Measurements from ENCODE around the gene ERC2. TPM values are rescaled to one million over a fixed set of nuclear protein-coding genes. Genes with fewer than 3 reads are reported as not detected.

ERC2 gene
- polyA plus RNA-seq, 1 experiment: 0.07 TPM

- CTCF ChIA-PET: no interaction called here
- Histone ChIP-seq H3K4me3 (ENCODE audit: low read depth, low read length) (no peak overlapping the region), H3K27me3 (ENCODE audit: control insufficient read depth, insufficient read depth, low read length) (no peaks in the 10 kb centered on the region; the same call in 1 of the 2 replicates), H3K36me3 (ENCODE audit: control insufficient read depth, insufficient read depth, low read length) (no peaks in the 10 kb centered on the region)
- POLR2A ChIA-PET: no interaction called here
- no peak for DNase-seq (ENCODE audit: low read depth)
- TF ChIP-seq, protein P1, sequence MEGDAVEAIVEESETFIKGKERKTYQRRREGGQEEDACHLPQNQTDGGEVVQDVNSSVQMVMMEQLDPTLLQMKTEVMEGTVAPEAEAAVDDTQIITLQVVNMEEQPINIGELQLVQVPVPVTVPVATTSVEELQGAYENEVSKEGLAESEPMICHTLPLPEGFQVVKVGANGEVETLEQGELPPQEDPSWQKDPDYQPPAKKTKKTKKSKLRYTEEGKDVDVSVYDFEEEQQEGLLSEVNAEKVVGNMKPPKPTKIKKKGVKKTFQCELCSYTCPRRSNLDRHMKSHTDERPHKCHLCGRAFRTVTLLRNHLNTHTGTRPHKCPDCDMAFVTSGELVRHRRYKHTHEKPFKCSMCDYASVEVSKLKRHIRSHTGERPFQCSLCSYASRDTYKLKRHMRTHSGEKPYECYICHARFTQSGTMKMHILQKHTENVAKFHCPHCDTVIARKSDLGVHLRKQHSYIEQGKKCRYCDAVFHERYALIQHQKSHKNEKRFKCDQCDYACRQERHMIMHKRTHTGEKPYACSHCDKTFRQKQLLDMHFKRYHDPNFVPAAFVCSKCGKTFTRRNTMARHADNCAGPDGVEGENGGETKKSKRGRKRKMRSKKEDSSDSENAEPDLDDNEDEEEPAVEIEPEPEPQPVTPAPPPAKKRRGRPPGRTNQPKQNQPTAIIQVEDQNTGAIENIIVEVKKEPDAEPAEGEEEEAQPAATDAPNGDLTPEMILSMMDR (IDR thresholded peaks at IDR 0.05; ENCODE audit: insufficient read depth, low read depth, low read length): no peak
Measured at GRCh38 chr3:55683666-55684270, 784.5 kb downstream of the ERC2 start.

DNA sequence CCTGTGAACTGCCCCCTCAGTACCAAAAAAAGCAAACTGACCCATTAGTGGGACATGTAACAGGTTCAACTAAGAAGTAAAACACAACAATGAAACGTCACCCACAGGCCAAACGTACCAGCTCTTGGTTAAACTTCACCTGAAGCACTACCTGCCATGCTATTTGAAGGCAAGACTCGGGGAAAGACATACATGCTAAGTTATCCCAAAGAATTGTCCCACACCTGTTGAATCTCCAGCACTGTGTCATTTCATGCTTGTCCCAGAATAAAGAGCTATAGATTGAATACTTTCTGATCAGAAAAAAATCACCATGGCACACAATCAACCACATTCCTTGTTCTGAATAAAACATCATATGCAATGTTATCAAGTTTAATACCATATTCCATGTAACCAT lies 785.8 kb downstream of the ERC2 start:
- ChIA-PET POLR2A (no interaction called here), CTCF (no interaction called here)
- TF ChIP-seq, protein P1 (IDR thresholded peaks at IDR 0.05; ENCODE audit: insufficient read depth, low read depth, low read length): no peak

DNA sequence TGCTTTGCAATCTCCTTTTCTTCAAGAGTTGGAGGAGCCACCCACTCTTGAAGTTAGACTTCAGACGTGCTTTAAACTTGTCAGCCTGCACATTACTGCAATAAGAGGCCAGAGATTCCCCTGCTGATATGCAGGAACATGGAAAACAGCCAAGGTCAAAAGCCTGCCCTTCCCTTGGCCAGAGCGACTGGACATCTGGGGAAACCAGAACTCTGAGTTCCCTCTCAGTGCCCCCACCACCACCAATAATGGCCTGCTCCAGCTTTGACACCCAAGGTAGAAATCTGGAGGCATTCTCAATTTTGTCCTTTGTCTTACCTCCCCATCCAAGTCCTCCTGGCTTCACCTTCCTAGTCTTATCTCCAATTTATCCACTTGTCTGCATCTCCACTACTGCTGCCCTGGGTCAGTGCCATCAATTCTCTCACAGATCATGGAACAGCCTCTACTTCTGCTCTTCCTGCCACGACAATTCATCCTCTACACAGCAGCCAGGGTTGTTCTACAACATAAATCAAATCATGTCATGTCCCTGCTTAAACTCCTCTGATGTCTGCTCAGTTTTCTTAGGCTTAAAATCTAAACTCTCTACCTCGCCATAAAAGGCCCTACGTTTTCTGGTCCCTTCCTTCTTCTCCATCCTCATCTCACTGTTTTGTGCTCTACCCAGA lies 789.6 kb downstream of the ERC2 start:
- POLR2A ChIA-PET: no interaction called here
- no peaks in the 10 kb centered on the region; the same call in 1 of the 2 replicates for H3K27me3 ChIP-seq (ENCODE audit: control insufficient read depth, insufficient read depth, low read length)
- TF ChIP-seq, protein P1 (IDR thresholded peaks at IDR 0.05; ENCODE audit: insufficient read depth, low read depth, low read length): no peak
- H3K4me3 ChIP-seq (ENCODE audit: low read depth, low read length): no peak overlapping the region
- CTCF ChIA-PET: no interaction called here
- no peak for DNase-seq (ENCODE audit: low read depth)
- no peaks in the 10 kb centered on the region for H3K36me3 ChIP-seq (ENCODE audit: control insufficient read depth, insufficient read depth, low read length)

More for the DNA sequence above, 785.8 kb downstream of the ERC2 start:
- no peak overlapping the region for H3K4me3 ChIP-seq (ENCODE audit: low read depth, low read length)
- H3K36me3 ChIP-seq (ENCODE audit: control insufficient read depth, insufficient read depth, low read length): no peaks in the 10 kb centered on the region
- H3K27me3 ChIP-seq (ENCODE audit: control insufficient read depth, insufficient read depth, low read length): no peaks in the 10 kb centered on the region; the same call in 1 of the 2 replicates
- no peak for DNase-seq (ENCODE audit: low read depth)

- H3K4me3 ChIP-seq (ENCODE audit: low read depth, low read length): no peak overlapping the region
- H3K36me3 ChIP-seq (ENCODE audit: control insufficient read depth, insufficient read depth, low read length): no peaks in the 10 kb centered on the region
- TF ChIP-seq, protein P1 (IDR thresholded peaks at IDR 0.05; ENCODE audit: insufficient read depth, low read depth, low read length): no peak
- no peaks in the 10 kb centered on the region; the same call in 1 of the 2 replicates for H3K27me3 ChIP-seq (ENCODE audit: control insufficient read depth, insufficient read depth, low read length)
- DNase-seq (ENCODE audit: low read depth): no peak
- ChIA-PET CTCF (no interaction called here), POLR2A (no interaction called here)
Measured at GRCh38 chr3:55676643-55677042, 791.6 kb downstream of the ERC2 start.

DNA sequence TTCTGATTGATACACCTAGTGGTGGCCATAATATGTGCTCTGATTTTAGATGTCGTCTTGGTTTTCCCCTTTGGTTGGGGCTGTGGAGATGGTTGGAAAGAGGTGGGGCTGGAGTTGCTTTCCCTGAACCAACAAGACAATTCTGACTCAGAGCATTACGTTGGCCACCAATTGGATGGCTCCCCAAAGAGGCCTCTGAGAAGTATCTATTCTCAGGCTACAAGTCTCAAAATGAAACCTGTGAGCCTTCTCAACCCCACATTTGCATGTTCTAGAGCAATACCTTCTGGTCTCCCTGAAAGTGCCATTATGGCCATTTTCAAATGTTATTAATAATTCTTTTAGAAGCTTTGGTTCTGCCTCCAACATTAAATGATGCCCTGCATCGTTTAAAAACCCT lies 792.8 kb downstream of the ERC2 start:
- DNase-seq (ENCODE audit: low read depth): no peak
- POLR2A ChIA-PET: no interaction called here

More for the DNA sequence above, 792.8 kb downstream of the ERC2 start:
- TF ChIP-seq, protein P1 (IDR thresholded peaks at IDR 0.05; ENCODE audit: insufficient read depth, low read depth, low read length): no peak
- Histone ChIP-seq H3K4me3 (ENCODE audit: low read depth, low read length) (no peak overlapping the region), H3K27me3 (ENCODE audit: control insufficient read depth, insufficient read depth, low read length) (no peaks in the 10 kb centered on the region), H3K36me3 (ENCODE audit: control insufficient read depth, insufficient read depth, low read length) (no peaks in the 10 kb centered on the region)
- CTCF ChIA-PET: interaction anchor here (0.8 kb wide), 1 partner anchor 12 kb away, joined by 3 read pairs; no protein-coding TSS in a partner anchor
